ENCODE data around the gene PRELID3B.
A peak's percentile ranks its signal among the peaks of the same experiment; 100 is the strongest.

PRELID3B gene

DNA sequence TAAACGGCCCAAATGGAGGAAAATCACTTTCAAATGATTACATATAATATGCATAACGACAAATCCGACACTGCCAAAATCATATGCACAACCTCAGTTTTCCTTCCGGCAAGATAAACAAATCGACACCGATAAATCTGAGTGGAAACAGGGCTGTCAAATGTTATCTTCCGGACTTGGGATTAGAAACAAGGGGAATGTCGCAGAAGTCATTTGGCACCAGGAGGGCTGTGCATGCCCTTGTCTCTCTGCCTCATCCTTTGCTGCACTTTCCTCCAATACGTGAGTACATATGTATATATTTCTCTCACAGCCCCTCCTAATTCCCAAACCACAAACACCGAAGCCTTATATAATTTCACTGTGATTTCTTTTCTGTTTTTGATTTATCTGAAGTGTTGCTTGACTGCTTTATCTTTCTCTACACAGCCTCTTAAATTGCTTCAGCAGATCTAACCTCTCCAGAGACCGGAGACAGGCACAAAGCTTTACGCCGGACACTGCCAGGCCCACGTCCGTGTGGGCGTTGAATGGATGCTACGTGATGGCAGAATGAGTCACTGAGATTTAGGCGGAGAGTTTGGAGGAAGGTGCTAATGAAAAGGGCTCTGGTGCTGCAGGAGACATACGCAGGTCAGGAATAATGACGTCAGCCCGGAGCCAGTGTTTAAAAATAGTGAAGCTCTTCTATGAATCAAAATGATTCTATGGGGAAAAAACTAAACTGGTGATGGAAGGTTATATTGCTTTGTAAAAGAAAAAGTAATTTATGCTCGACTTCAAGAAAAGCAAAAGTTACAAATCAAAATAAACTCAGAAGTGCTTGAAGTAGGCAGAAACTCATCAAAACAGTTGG is 21.0 kb upstream of the PRELID3B start:
- Histone ChIP-seq H3K9me3 (ENCODE audit: insufficient read depth, low read length) (no peaks in the 10 kb centered on the region), H3K4me1 (ENCODE audit: low read length) (peaks cover 3% of the 10 kb centered on the region), H3K36me3 (replicated peaks; ENCODE audit: low read depth, low read length) (no peaks in the 10 kb centered on the region), H3K27me3 (ENCODE audit: low read depth, low read length) (peaks cover 84% of the 10 kb centered on the region), H3K4me3 (ENCODE audit: low read length) (no peak overlapping the region), H3K4me2 (ENCODE audit: low read length) (no peak overlapping the region), H3K9ac (ENCODE audit: low read length) (no peak overlapping the region), H4K20me1 (ENCODE audit: insufficient read depth, low read length) (no peaks in the 10 kb centered on the region), H3K79me2 (ENCODE audit: low read length) (no peaks in the 10 kb centered on the region), H3K27ac (ENCODE audit: low read length) (no peak overlapping the region), H2AFZ (ENCODE audit: low read depth, low read length) (no peak overlapping the region)
- TF ChIP-seq EZH2phosphoT487 (IDR thresholded peaks at IDR 0.05; ENCODE audit: low read depth), result no peak
- TF ChIP-seq, protein P1, sequence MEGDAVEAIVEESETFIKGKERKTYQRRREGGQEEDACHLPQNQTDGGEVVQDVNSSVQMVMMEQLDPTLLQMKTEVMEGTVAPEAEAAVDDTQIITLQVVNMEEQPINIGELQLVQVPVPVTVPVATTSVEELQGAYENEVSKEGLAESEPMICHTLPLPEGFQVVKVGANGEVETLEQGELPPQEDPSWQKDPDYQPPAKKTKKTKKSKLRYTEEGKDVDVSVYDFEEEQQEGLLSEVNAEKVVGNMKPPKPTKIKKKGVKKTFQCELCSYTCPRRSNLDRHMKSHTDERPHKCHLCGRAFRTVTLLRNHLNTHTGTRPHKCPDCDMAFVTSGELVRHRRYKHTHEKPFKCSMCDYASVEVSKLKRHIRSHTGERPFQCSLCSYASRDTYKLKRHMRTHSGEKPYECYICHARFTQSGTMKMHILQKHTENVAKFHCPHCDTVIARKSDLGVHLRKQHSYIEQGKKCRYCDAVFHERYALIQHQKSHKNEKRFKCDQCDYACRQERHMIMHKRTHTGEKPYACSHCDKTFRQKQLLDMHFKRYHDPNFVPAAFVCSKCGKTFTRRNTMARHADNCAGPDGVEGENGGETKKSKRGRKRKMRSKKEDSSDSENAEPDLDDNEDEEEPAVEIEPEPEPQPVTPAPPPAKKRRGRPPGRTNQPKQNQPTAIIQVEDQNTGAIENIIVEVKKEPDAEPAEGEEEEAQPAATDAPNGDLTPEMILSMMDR (IDR thresholded peaks at IDR 0.05; ENCODE audit: low read depth, low read length), result no peak

DNA sequence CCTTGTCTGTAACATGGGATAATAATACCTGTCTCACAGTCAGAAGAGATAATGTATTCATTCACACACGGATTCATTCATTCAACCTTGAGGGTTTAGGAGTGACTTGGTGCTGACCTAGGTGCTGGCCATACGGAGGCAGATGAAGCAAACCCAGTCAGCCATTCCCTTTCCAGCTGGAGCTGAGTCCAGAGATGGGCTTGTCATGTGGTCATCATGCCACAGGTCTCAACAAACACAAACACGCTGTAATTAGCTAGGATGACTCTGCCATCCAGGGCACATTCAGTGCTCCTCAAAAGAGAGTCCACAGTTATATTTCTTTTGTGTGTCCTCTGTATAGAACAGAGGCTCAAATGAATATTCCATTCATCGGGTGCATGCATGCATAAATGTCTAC is 19.5 kb upstream of the PRELID3B start:
- Histone ChIP-seq H4K20me1 (ENCODE audit: insufficient read depth, low read length) (no peaks in the 10 kb centered on the region), H3K79me2 (ENCODE audit: low read length) (no peaks in the 10 kb centered on the region), H3K9me3 (ENCODE audit: insufficient read depth, low read length) (no peaks in the 10 kb centered on the region), H3K4me1 (ENCODE audit: low read length) (no peaks in the 10 kb centered on the region), H3K9ac (ENCODE audit: low read length) (no peak overlapping the region), H3K27ac (ENCODE audit: low read length) (no peak overlapping the region), H3K4me3 (ENCODE audit: low read length) (no peak overlapping the region), H3K27me3 (ENCODE audit: low read depth, low read length) (peaks cover 77% of the 10 kb centered on the region), H2AFZ (ENCODE audit: low read depth, low read length) (no peak overlapping the region), H3K4me2 (ENCODE audit: low read length) (no peak overlapping the region), H3K36me3 (replicated peaks; ENCODE audit: low read depth, low read length) (no peaks in the 10 kb centered on the region)
- TF ChIP-seq, protein P1 (IDR thresholded peaks at IDR 0.05; ENCODE audit: low read depth, low read length), result no peak
- TF ChIP-seq EZH2phosphoT487 (IDR thresholded peaks at IDR 0.05; ENCODE audit: low read depth), result no peak

DNA sequence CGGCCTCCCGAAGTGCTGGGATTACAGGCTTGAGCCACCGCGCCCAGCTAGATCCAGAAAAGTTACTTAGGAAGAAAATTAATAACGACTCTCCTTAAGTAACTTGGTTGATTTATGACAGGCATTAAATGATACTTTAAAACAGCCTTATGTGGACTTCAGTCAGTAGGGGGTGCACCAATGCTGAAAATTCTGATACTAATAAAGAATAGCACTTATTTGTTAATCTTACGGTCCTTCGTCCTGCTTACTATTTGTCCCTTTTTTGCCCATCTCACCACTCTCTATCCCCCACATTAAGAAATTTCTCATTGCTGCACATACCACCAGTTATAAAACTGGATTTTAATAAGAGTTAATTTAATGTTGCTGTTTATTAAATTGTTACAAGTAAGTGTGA is 12.7 kb upstream of the PRELID3B start:
- Histone ChIP-seq H3K9me3 (ENCODE audit: insufficient read depth, low read length) (no peaks in the 10 kb centered on the region), H3K27me3 (ENCODE audit: low read depth, low read length) (peaks cover 70% of the 10 kb centered on the region), H3K4me2 (ENCODE audit: low read length) (peak overlapping the region; percentile 0), H2AFZ (ENCODE audit: low read depth, low read length) (no peak overlapping the region), H3K79me2 (ENCODE audit: low read length) (no peaks in the 10 kb centered on the region), H3K9ac (ENCODE audit: low read length) (no peak overlapping the region), H3K4me3 (ENCODE audit: low read length) (no peak overlapping the region), H3K4me1 (ENCODE audit: low read length) (peaks cover 6% of the 10 kb centered on the region), H4K20me1 (ENCODE audit: insufficient read depth, low read length) (no peaks in the 10 kb centered on the region), H3K36me3 (replicated peaks; ENCODE audit: low read depth, low read length) (no peaks in the 10 kb centered on the region), H3K27ac (ENCODE audit: low read length) (no peak overlapping the region)
- no peak for TF ChIP-seq EZH2phosphoT487 (IDR thresholded peaks at IDR 0.05; ENCODE audit: low read depth)
- TF ChIP-seq, protein P1 (IDR thresholded peaks at IDR 0.05; ENCODE audit: low read depth, low read length), result peak; percentile 76

DNA sequence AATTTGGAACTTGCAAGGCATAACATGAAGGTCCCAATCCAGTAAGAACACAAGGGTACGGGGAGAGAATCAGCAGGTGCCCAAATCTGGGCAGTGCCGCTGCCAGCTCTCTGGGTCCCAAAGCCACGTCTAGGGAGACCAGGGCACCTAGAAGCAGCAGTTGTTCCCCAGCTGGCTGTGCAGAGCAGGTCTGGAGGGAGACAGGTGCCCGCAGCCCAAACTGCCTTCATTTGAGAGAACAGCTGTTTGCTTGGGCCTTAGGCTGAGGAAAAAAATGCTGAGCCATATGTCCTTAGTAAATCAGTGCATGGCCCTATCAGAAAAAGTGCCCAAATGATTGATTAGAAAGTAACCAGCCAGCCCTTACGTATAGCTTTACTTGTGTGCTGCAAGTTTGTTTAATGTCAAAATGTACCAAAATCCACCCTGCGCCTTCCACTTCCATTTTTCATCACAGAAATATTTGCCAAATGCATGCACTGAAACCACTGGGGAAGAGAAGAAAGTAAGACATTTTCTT is 9.1 kb upstream of the PRELID3B start:
- TF ChIP-seq EZH2phosphoT487 (IDR thresholded peaks at IDR 0.05; ENCODE audit: low read depth), result no peak
- TF ChIP-seq, protein P1 (IDR thresholded peaks at IDR 0.05; ENCODE audit: low read depth, low read length), result no peak
- no peaks in the 10 kb centered on the region for H3K79me2 ChIP-seq (ENCODE audit: low read length)
- no peak overlapping the region for H3K27ac ChIP-seq (ENCODE audit: low read length)
- H4K20me1 ChIP-seq (ENCODE audit: insufficient read depth, low read length), result no peaks in the 10 kb centered on the region
- H3K9ac ChIP-seq (ENCODE audit: low read length), result no peak overlapping the region
- H3K36me3 ChIP-seq (replicated peaks; ENCODE audit: low read depth, low read length), result no peaks in the 10 kb centered on the region
- no peaks in the 10 kb centered on the region for H3K9me3 ChIP-seq (ENCODE audit: insufficient read depth, low read length)
- H3K4me1 ChIP-seq (ENCODE audit: low read length), result peaks cover 11% of the 10 kb centered on the region
- 0 out of 2 replicates have a peak overlapping the region, but pooled peaks have one; percentile 9 for H2AFZ ChIP-seq (ENCODE audit: low read depth, low read length)
- no peak overlapping the region for H3K4me2 ChIP-seq (ENCODE audit: low read length)
- no peak overlapping the region for H3K4me3 ChIP-seq (ENCODE audit: low read length)
- peaks cover 63% of the 10 kb centered on the region for H3K27me3 ChIP-seq (ENCODE audit: low read depth, low read length)

Measured in OCI-LY3 (cell line).